Stimulated activated naive CD8-positive, alpha-beta T cell treated with anti-CD3 and anti-CD28 coated beads, Interleukin-15, Interleukin-2, amounts not matched to agents 100 ng/mL and 50 ng/mL, for 24 hours (primary cell): ENCODE data around the gene PHETA1.
"Not testable (repeated sequence)": the region's sequence is repeated elsewhere in the genome, so short reads cannot be mapped to it uniquely, and the experiment has no call there.

ENCODE experiments used
- H3K27ac Mint-ChIP-seq: one replicate; pipeline ENCODE4 v1.8.0; 2021; ENCODE audit warnings: mild to moderate bottlenecking, mixed read lengths
- H3K27me3 Mint-ChIP-seq: one replicate; pipeline ENCODE4 v1.8.0; 2021; ENCODE audit warnings: mixed read lengths
- H3K36me3 Mint-ChIP-seq: one replicate; pipeline ENCODE4 v1.8.0; 2021; ENCODE audit warnings: low read depth, mixed read lengths
- H3K4me1 Mint-ChIP-seq: one replicate; pipeline ENCODE4 v1.8.0; 2021; ENCODE audit warnings: low read depth, mixed read lengths
- H3K4me3 Mint-ChIP-seq: one replicate; pipeline ENCODE4 v1.8.0; 2021; ENCODE audit warnings: mild to moderate bottlenecking, mixed read lengths
- H3K9me3 Mint-ChIP-seq: one replicate; pipeline ENCODE4 v1.8.0; 2021; ENCODE audit warnings: mixed read lengths

PHETA1 gene

GRCh38 chr12:111337371-111337770, 31.5 kb downstream of the PHETA1 start:
- no peaks in the 10 kb centered on the region for H3K9me3 Mint-ChIP-seq
- peaks cover 5% of the 10 kb centered on the region for H3K27me3 Mint-ChIP-seq
- no peak overlapping the region for H3K4me3 Mint-ChIP-seq
- H3K27ac Mint-ChIP-seq: no peak overlapping the region
- H3K36me3 Mint-ChIP-seq: no peaks in the 10 kb centered on the region
- no peaks in the 10 kb centered on the region for H3K4me1 Mint-ChIP-seq

GRCh38 chr12:111336411-111336810, 32.5 kb downstream of the PHETA1 start:
- not testable (repeated sequence) for H3K36me3 Mint-ChIP-seq, H3K9me3 Mint-ChIP-seq, H3K27me3 Mint-ChIP-seq, H3K27ac Mint-ChIP-seq, H3K4me1 Mint-ChIP-seq, H3K4me3 Mint-ChIP-seq

GRCh38 chr12:111335811-111336210, 33.1 kb downstream of the PHETA1 start:
- no peaks in the 10 kb centered on the region for H3K4me1 Mint-ChIP-seq
- H3K36me3 Mint-ChIP-seq: no peaks in the 10 kb centered on the region
- no peak overlapping the region for H3K27ac Mint-ChIP-seq
- no peaks in the 10 kb centered on the region for H3K9me3 Mint-ChIP-seq
- H3K27me3 Mint-ChIP-seq: peaks cover 6% of the 10 kb centered on the region
- H3K4me3 Mint-ChIP-seq: no peak overlapping the region

GRCh38 chr12:111335301-111335700, 33.6 kb downstream of the PHETA1 start:
- H3K4me1 Mint-ChIP-seq, H3K36me3 Mint-ChIP-seq, H3K27ac Mint-ChIP-seq, H3K4me3 Mint-ChIP-seq, H3K9me3 Mint-ChIP-seq, H3K27me3 Mint-ChIP-seq: not testable (repeated sequence)

- Mint-ChIP-seq H3K9me3 (no peaks in the 10 kb centered on the region), H3K36me3 (no peaks in the 10 kb centered on the region)
Measured at GRCh38 chr12:111334393-111334915, 34.4 kb downstream of the PHETA1 start.

GRCh38 chr12:111330800-111331752, 37.8 kb downstream of the PHETA1 start:
- Mint-ChIP-seq H3K4me3 (no peak overlapping the region), H3K4me1 (no peaks in the 10 kb centered on the region), H3K36me3 (no peaks in the 10 kb centered on the region), H3K27me3 (peaks cover 6% of the 10 kb centered on the region), H3K27ac (no peak overlapping the region), H3K9me3 (no peaks in the 10 kb centered on the region)

More at GRCh38 chr12:111334393-111334915, 34.4 kb downstream of the PHETA1 start:
- peaks cover 6% of the 10 kb centered on the region for H3K27me3 Mint-ChIP-seq
- H3K4me1 Mint-ChIP-seq: no peaks in the 10 kb centered on the region
- H3K4me3 Mint-ChIP-seq: no peak overlapping the region
- H3K27ac Mint-ChIP-seq: no peak overlapping the region

GRCh38 chr12:111328138-111328537, 40.8 kb downstream of the PHETA1 start:
- H3K27ac Mint-ChIP-seq: no peak overlapping the region

GRCh38 chr12:111327474-111327873, 41.4 kb downstream of the PHETA1 start:
- H3K27me3 Mint-ChIP-seq: peaks cover 2% of the 10 kb centered on the region
- no peaks in the 10 kb centered on the region for H3K9me3 Mint-ChIP-seq
- H3K4me3 Mint-ChIP-seq: no peak overlapping the region
- no peaks in the 10 kb centered on the region for H3K4me1 Mint-ChIP-seq
- H3K27ac Mint-ChIP-seq: peak overlapping the region; percentile 19
- H3K36me3 Mint-ChIP-seq: no peaks in the 10 kb centered on the region

More at GRCh38 chr12:111328138-111328537, 40.8 kb downstream of the PHETA1 start:
- Mint-ChIP-seq H3K9me3 (no peaks in the 10 kb centered on the region), H3K4me1 (no peaks in the 10 kb centered on the region), H3K36me3 (no peaks in the 10 kb centered on the region), H3K27me3 (peaks cover 3% of the 10 kb centered on the region), H3K4me3 (no peak overlapping the region)

- Mint-ChIP-seq H3K27ac (no peak overlapping the region), H3K36me3 (no peaks in the 10 kb centered on the region), H3K27me3 (no peaks in the 10 kb centered on the region)
Measured at GRCh38 chr12:111322336-111323250, 46.3 kb downstream of the PHETA1 start.

GRCh38 chr12:111321317-111321716, 47.6 kb downstream of the PHETA1 start:
- Mint-ChIP-seq H3K4me3 (no peak overlapping the region), H3K4me1 (no peaks in the 10 kb centered on the region), H3K9me3 (no peaks in the 10 kb centered on the region), H3K36me3 (no peaks in the 10 kb centered on the region), H3K27ac (no peak overlapping the region), H3K27me3 (no peaks in the 10 kb centered on the region)

More at GRCh38 chr12:111322336-111323250, 46.3 kb downstream of the PHETA1 start:
- Mint-ChIP-seq H3K4me1 (no peaks in the 10 kb centered on the region), H3K4me3 (no peak overlapping the region), H3K9me3 (no peaks in the 10 kb centered on the region)

GRCh38 chr12:111320258-111321050, 48.4 kb downstream of the PHETA1 start:
- Mint-ChIP-seq H3K9me3 (no peaks in the 10 kb centered on the region), H3K36me3 (no peaks in the 10 kb centered on the region), H3K4me1 (no peaks in the 10 kb centered on the region), H3K27me3 (no peaks in the 10 kb centered on the region), H3K27ac (no peak overlapping the region), H3K4me3 (no peak overlapping the region)

GRCh38 chr12:111319600-111320257, 49.2 kb downstream of the PHETA1 start:
- H3K4me3 Mint-ChIP-seq: no peak overlapping the region
- H3K27ac Mint-ChIP-seq: no peak overlapping the region
- no peaks in the 10 kb centered on the region for H3K36me3 Mint-ChIP-seq
- H3K4me1 Mint-ChIP-seq: no peaks in the 10 kb centered on the region
- H3K27me3 Mint-ChIP-seq: peaks cover 4% of the 10 kb centered on the region
- H3K9me3 Mint-ChIP-seq: no peaks in the 10 kb centered on the region

- H3K36me3 Mint-ChIP-seq: no peaks in the 10 kb centered on the region
- no peaks in the 10 kb centered on the region for H3K9me3 Mint-ChIP-seq
- H3K4me3 Mint-ChIP-seq: no peak overlapping the region
- H3K4me1 Mint-ChIP-seq: peaks cover 5% of the 10 kb centered on the region
- H3K27me3 Mint-ChIP-seq: peaks cover 10% of the 10 kb centered on the region
- no peak overlapping the region for H3K27ac Mint-ChIP-seq
Measured at GRCh38 chr12:111318450-111318849, 50.4 kb downstream of the PHETA1 start.

- no peak overlapping the region for H3K27ac Mint-ChIP-seq
- H3K27me3 Mint-ChIP-seq: peaks cover 10% of the 10 kb centered on the region
- no peaks in the 10 kb centered on the region for H3K9me3 Mint-ChIP-seq
- peaks cover 5% of the 10 kb centered on the region for H3K4me1 Mint-ChIP-seq
- no peak overlapping the region for H3K4me3 Mint-ChIP-seq
- H3K36me3 Mint-ChIP-seq: no peaks in the 10 kb centered on the region
Measured at GRCh38 chr12:111316671-111317070, 52.2 kb downstream of the PHETA1 start.
